HFF-Myc (cell line): ENCODE results near the gene MSH6.

Experiments used
- DNase-seq: peaks from one replicate; pipeline ENCODE4 v3.0.0-alpha.2; 2011; ENCODE audit warnings: low read depth; ENCODE audit errors: extremely low read depth
- H3K4me3 ChIP-seq: replicated peaks from 2 replicates; pipeline ENCODE4 v1.5.1; 2011; ENCODE audit warnings: low read depth, mild to moderate bottlenecking, control low read depth, low read length
- CTCF ChIP-seq: IDR thresholded peaks from 2 replicates; pipeline ENCODE4 v1.5.1; 2012; ENCODE audit warnings: mild to moderate bottlenecking, low read depth, low read length, control low read depth; ENCODE audit errors: missing control alignments

The MSH6 gene

GRCh38 chr2:47833516-47833968, 50.6 kb downstream of the MSH6 start:
- no peak overlapping the region for H3K4me3 ChIP-seq
- TF ChIP-seq CTCF: no peak
- no peak for DNase-seq

GRCh38 chr2:47838249-47838648, 55.3 kb downstream of the MSH6 start:
- no peak for DNase-seq
- no peak for TF ChIP-seq CTCF
- no peak overlapping the region for H3K4me3 ChIP-seq

GRCh38 chr2:47838686-47839085, 55.7 kb downstream of the MSH6 start:
- no peak for DNase-seq
- TF ChIP-seq CTCF: no peak
- no peak overlapping the region for H3K4me3 ChIP-seq

- TF ChIP-seq CTCF: no peak
- no peak for DNase-seq
- no peak overlapping the region for H3K4me3 ChIP-seq
Observed at GRCh38 chr2:47842846-47843245, 59.9 kb downstream of the MSH6 start.

- no peak for DNase-seq
- no peak overlapping the region for H3K4me3 ChIP-seq
- TF ChIP-seq CTCF: no peak
Observed at GRCh38 chr2:47843407-47843806, 60.5 kb downstream of the MSH6 start.

GRCh38 chr2:47844162-47844561, 61.2 kb downstream of the MSH6 start:
- DNase-seq: no peak
- no peak overlapping the region for H3K4me3 ChIP-seq
- no peak for TF ChIP-seq CTCF

GRCh38 chr2:47849368-47849767, 66.4 kb downstream of the MSH6 start:
- no peak for TF ChIP-seq CTCF
- no peak overlapping the region for H3K4me3 ChIP-seq
- no peak for DNase-seq
